Measurements from ENCODE around the gene CLCN7. TPM values are rescaled to one million over a fixed set of nuclear protein-coding genes. Genes with fewer than 3 reads are reported as not detected.

CLCN7 gene
- total and polyA plus RNA-seq, 2 of the 8 experiments (the other 6 are each of a cell fraction or from before 2014, with no cell fraction given): 38.6 to 81.5 TPM

DNA sequence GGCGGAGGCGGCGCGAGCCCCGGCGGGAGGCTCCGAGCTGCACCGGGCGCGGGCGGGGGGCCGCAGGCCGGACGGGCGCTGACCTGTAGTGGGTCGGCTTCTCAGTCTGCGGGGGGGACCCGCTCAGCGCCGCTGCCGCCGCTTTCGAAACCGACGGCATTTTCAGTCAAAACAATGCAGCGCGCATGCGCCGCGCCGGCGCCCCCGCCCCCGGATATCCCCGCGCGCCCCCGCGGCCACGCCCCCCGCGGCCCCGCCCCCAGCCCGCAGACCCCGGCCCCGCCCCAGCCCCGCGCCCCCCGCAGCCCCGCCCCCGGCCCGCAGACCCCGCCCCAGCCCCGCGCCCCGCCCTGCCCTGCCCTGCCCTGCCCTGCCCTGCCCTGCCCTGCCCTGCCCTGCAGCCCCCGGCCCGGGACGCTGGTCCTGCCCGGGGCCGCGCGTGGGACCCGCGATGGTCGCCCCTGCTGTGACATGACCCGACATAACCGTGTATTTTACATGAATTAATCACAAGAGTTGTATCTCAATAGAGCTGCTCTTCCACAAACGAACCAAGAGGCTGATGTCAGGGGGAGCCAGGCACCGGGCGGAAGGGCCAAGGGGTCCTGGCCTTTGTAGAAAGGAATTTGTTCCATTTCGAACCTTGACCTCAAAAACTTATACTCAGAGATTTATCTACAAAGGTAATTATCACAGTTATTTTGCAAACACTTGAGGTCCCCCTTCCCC is 60.1 kb downstream of the CLCN7 start, which contains the start of gene UNKL:
UNKL (minus strand) TSS at position 173 of the 729 bp plus-strand sequence; CDS start at position 160, 13 bp downstream.
- Histone ChIP-seq H2BK20ac (ENCODE audit: low read length) (no peak within 1 kb of the TSS), H2AK5ac (ENCODE audit: low read depth, low read length) (no peak within 1 kb of the TSS), H2BK15ac (ENCODE audit: low read length) (no peak within 1 kb of the TSS), H3K23ac (ENCODE audit: insufficient read length) (no peak within 1 kb of the TSS), H4K91ac (replicated peaks; ENCODE audit: insufficient read length, low read length) (peak within 1 kb of the TSS; percentile 15), H3K18ac (ENCODE audit: extremely low read depth, low read length) (no peak within 1 kb of the TSS; the same call in 1 of the 2 replicates), H3K79me1 (ENCODE audit: low read depth, low read length) (peaks cover 4% of the 10 kb centered on the region; the same call in 1 of the 2 replicates), H3K79me2 (ENCODE audit: control insufficient read depth in 1 of 2, insufficient read depth in 2 of 2, low read length in 2 of 2) (peaks cover under 1 to 14% of the 10 kb centered on the region in 2 experiments), H3K14ac (ENCODE audit: insufficient read length) (no peak within 1 kb of the TSS), H3K4me1 (replicated peaks in 1 of 4; ENCODE audit: control insufficient read depth in 3 of 4, insufficient read depth in 4 of 4, low read length in 3 of 4) (peaks cover 0 to 3% (median 2%) of the 10 kb centered on the region in 4 experiments; a peak in 5 of 7 replicates), H3K23me2 (ENCODE audit: low read depth, low read length) (peaks cover 3% of the 10 kb centered on the region), H4K8ac (ENCODE audit: extremely low read depth, insufficient read depth, low read length) (peak within 1 kb of the TSS; percentile 86), H2AFZ (ENCODE audit: low read length) (no peak within 1 kb of the TSS), H2BK12ac (ENCODE audit: low read depth, low read length) (peak within 1 kb of the TSS; percentile 60; the same call in 1 of the 2 replicates), H3K4me3 (ENCODE audit: extremely low read depth in 1 of 4, insufficient read depth in 2 of 4, low read depth in 3 of 4, low read length in 4 of 4) (peak within 1 kb of the TSS; percentile 62 to 98 (median 78)), H4K5ac (ENCODE audit: insufficient read length, low read depth, low read length) (peak within 1 kb of the TSS; percentile 60), H3K9me3 (ENCODE audit: insufficient read depth in 2 of 2, low read depth in 1 of 2, low read length in 1 of 2) (no peaks in the 10 kb centered on the region), H3K36me3 (ENCODE audit: control insufficient read depth in 2 of 4, insufficient read depth in 4 of 4, low read length in 3 of 4) (no peaks in the 10 kb centered on the region; a peak in 3 of 8 replicates), H3K4ac (replicated peaks; ENCODE audit: insufficient read length, low read depth, low read length) (peak within 1 kb of the TSS; percentile 69), H2BK120ac (replicated peaks; ENCODE audit: low read depth, low read length) (no peak within 1 kb of the TSS), H3K27ac (ENCODE audit: low read depth, low read length) (no peak within 1 kb of the TSS; the same call in 1 of the 2 replicates), H2BK5ac (ENCODE audit: low read depth, low read length) (no peak within 1 kb of the TSS), H3K9ac (replicated peaks in 1 of 4; ENCODE audit: extremely low read depth in 1 of 4, low read depth in 3 of 4, low read length in 3 of 4) (peak within 1 kb of the TSS in 3 of 4 experiments; percentile 54 to 89 (median 71); a peak in 4 of 7 replicates), H3K56ac (replicated peaks; ENCODE audit: insufficient read length, low read depth, low read length) (peak within 1 kb of the TSS; percentile 46), H3K27me3 (replicated peaks in 1 of 4; ENCODE audit: control insufficient read depth in 3 of 4, extremely low read depth in 1 of 4, insufficient read depth in 3 of 4, low read length in 3 of 4) (no peaks in the 10 kb centered on the region), H4K20me1 (replicated peaks in 1 of 2; ENCODE audit: control insufficient read depth in 1 of 2, insufficient read depth in 2 of 2, low read length in 2 of 2) (peaks cover 2 to 10% of the 10 kb centered on the region in 2 experiments), H3K4me2 (ENCODE audit: insufficient read depth in 1 of 2, low read depth in 2 of 2, low read length in 2 of 2) (peak within 1 kb of the TSS; percentile 22 to 76)
- ChIA-PET POLR2A (ENCODE audit: partially characterized antibody) (interaction anchor here (1.0 to 1.1 kb wide), 2 partner anchors 12 to 19 kb away, joined by 3 to 4 read pairs; no protein-coding TSS in a partner anchor), CTCF (ENCODE audit: partially characterized antibody) (interaction anchor here (0.8 to 1.8 kb wide), 3 partner anchors 12 to 84 kb away, joined by 3 read pairs; no protein-coding TSS in a partner anchor)
- WGBS, 2 experiments (ENCODE audit: extremely low coverage in 1 of 2, insufficient coverage in 1 of 2, insufficient read length in 1 of 2, insufficient replicate concordance in 2 of 2, low coverage in 1 of 2, low lambda C conversion rate in 2 of 2, missing lambda C conversion rate in 1 of 2): 16% methylated on average over 16 of the region's 72 CpGs; no CpG with 5 or more reads in 1 of the 2 experiments
- FAIRE-seq (no peak), DNase-seq (ENCODE audit: low read depth in 1 of 2, low spot score in 2 of 2) (peak in 1 of 2 experiments; percentile 88)
- no peak for TF ChIP-seq MAFK (IDR thresholded peaks at IDR 0.05; ENCODE audit: low read depth, low read length)
- no peak for TF ChIP-seq SIN3A (conservative IDR thresholded peaks at IDR 0.05 in 1 of 2, IDR thresholded peaks at IDR 0.05 in 1 of 2; ENCODE audit: low read depth in 1 of 2, low read length in 2 of 2)
- TF ChIP-seq, protein P1, sequence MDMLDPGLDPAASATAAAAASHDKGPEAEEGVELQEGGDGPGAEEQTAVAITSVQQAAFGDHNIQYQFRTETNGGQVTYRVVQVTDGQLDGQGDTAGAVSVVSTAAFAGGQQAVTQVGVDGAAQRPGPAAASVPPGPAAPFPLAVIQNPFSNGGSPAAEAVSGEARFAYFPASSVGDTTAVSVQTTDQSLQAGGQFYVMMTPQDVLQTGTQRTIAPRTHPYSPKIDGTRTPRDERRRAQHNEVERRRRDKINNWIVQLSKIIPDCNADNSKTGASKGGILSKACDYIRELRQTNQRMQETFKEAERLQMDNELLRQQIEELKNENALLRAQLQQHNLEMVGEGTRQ (IDR thresholded peaks at IDR 0.05; ENCODE audit: low read length): no peak
- TF ChIP-seq EP300 (IDR thresholded peaks at IDR 0.05; ENCODE audit: borderline replicate concordance in 1 of 2, low read depth in 2 of 2, low read length in 2 of 2): no peak
- peak; percentile 50 for TF ChIP-seq TAF1 (IDR thresholded peaks at IDR 0.05; ENCODE audit: low read depth, low read length)
- TF ChIP-seq BRCA1 (IDR thresholded peaks at IDR 0.05; ENCODE audit: low read depth, low read length): no peak
- TF ChIP-seq SAP30 (IDR thresholded peaks at IDR 0.05; ENCODE audit: insufficient read depth, insufficient replicate concordance, low read length): no peak
- no peak for TF ChIP-seq POLR2AphosphoS5 (IDR thresholded peaks at IDR 0.05; ENCODE audit: low read depth, low read length)
- TF ChIP-seq RNF2 (IDR thresholded peaks at IDR 0.05; ENCODE audit: borderline replicate concordance, low read depth, low read length, missing control alignments, poor library complexity, severe bottlenecking): no peak
